K562 (cell line): ENCODE measurements around the gene DZIP3. TPM values are rescaled to one million over a fixed set of nuclear protein-coding genes. Genes with fewer than 3 reads are reported as not detected.

Experiments
- BRF1 ChIP-seq: IDR thresholded peaks from 3 replicates; pipeline ENCODE4 v1.6.1; 2011; ENCODE audit warnings: borderline replicate concordance, mild to moderate bottlenecking; ENCODE audit not compliant: insufficient read length; ENCODE audit errors: extremely low read depth
- CCAR2 ChIP-seq: fragments of 200-400 bp; formaldehyde crosslinking; IDR thresholded peaks from 2 replicates; pipeline ENCODE4 v1.6.1; 2017; ENCODE audit warnings: mild to moderate bottlenecking, low read depth, low read length
- GATAD2B ChIP-seq: fragments of 450-650 bp; IDR thresholded peaks from 2 replicates; pipeline ENCODE4 v1.6.1; 2017; ENCODE audit warnings: mild to moderate bottlenecking, borderline replicate concordance
- JUND ChIP-seq, 2 experiments: IDR thresholded peaks; 2 replicates in 1 of 2; 3 replicates in 1 of 2; pipeline ENCODE4 v1.6.1; 2011; ENCODE audit warnings: borderline replicate concordance in 2 of 2, low read depth in 2 of 2, low read length in 2 of 2, improper control_type of control experiment in 1 of 2, missing biosample characterization in 1 of 2, missing genetic modification characterization in 1 of 2, missing genetic modification reagents in 1 of 2
- SAFB ChIP-seq: fragments of 200-400 bp; formaldehyde crosslinking; IDR thresholded peaks from 2 replicates; pipeline ENCODE4 v1.6.1; 2017; ENCODE audit warnings: low read depth, low read length, borderline replicate concordance
- SREBF1 ChIP-seq: fragments of 150-350 bp; IDR thresholded peaks from 2 replicates; pipeline ENCODE4 v1.6.1; 2014; ENCODE audit warnings: antibody characterized with exemption, low read depth, low read length, borderline replicate concordance
- ZNF232 ChIP-seq: sonication (generic); formaldehyde crosslinking; IDR thresholded peaks from 2 replicates; pipeline ENCODE4 v1.8.0; 2022; ENCODE audit warnings: mild to moderate bottlenecking, missing genetic modification reagents
- polyA plus RNA-seq, 8 experiments: library from polyadenylated mRNA; depleted of rRNA in 4 of 8; stranded (reverse) in 5 of 8; unstranded in 3 of 8; fragments of >200 nt; fragmentation: Nextera tagmentation in 2 of 8; fragmentation: Illumina TruSeq in 1 of 8; extraction: Ambion mirVana in 2 of 8; extraction: Trizol in 1 of 8; gene quantifications; 2 replicates each; pipeline versions ENCODE4 v1.2.1 to v1.2.3, GENCODE V29; 2011 to 2014; ENCODE audit warnings: inconsistent platforms in 1 of 8, missing spikeins in 1 of 8
- total RNA-seq, 7 experiments: library from RNA; depleted of rRNA in 6 of 7; stranded (reverse); fragments of >200 nt in 6 of 7; fragmentation: Illumina TruSeq in 2 of 7; extraction: Trizol in 2 of 7; gene quantifications; 2 replicates each; pipeline versions ENCODE4 v1.2.1 to v1.2.3, GENCODE V29; 2011 to 2021; ENCODE audit warnings: low replicate concordance in 1 of 7
- TF ChIP-seq, protein P1 (sequence below): fragments of 200-600 bp; sonication (generic); IDR thresholded peaks from one replicate; pipeline ENCODE4 v1.6.1; 2012; ENCODE audit warnings: mild to moderate bottlenecking, low read depth, low read length, inconsistent platforms
- TF ChIP-seq, protein P2 (sequence below): fragments of 250-450 bp; sonication (Bioruptor Pico); IDR thresholded peaks from 2 replicates; pipeline ENCODE4 v1.5.0; 2021; ENCODE audit warnings: mild to moderate bottlenecking, moderate library complexity
- TF ChIP-seq, protein P3 (sequence below): sonication (generic); formaldehyde crosslinking; IDR thresholded peaks from 2 replicates; pipeline ENCODE4 v1.8.1; 2023; ENCODE audit warnings: mild to moderate bottlenecking, missing genetic modification reagents

Gene DZIP3
- total and polyA plus RNA-seq, 9 of the 15 experiments (the other 6 are each of a cell fraction or from before 2014, with no cell fraction given), result 3.5 to 9.7 (median 5.7) TPM

DNA sequence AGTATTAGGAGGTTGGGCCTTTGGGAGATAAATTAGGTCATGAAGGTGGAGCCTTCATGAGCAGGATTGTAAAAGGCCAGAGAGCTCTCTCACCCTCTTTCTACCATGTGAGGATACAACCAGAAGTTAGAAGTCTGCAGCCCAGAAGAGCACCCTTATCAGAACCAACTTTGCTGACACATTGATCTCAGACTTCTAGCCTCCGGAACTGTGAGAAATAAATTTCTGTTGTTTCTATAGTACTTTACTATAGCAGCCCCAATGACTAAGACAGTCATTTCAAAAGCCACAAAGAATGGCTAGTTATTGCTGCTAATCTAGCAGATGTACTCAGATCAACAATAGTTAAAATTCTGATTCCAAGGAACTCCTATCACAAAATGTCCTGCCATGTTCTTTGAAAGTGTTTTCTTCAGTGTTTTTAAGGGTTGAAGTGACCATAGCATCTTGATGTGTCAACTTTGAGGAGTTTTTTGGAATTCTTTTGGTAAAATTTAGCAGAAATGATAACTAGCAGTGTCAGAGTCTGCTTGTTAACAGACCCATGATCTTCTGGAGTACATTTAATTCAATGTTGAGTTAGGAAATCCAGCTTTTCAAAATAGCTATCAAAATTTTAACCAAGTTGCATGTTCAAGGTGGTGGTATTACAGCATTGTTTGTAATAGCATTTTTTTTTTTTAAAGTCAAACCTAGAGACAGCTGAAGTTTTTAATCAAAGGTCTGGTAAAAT is 10.3 kb downstream of the DZIP3 start (continued):
- TF ChIP-seq SREBF1, result no peak
- TF ChIP-seq, protein P1, sequence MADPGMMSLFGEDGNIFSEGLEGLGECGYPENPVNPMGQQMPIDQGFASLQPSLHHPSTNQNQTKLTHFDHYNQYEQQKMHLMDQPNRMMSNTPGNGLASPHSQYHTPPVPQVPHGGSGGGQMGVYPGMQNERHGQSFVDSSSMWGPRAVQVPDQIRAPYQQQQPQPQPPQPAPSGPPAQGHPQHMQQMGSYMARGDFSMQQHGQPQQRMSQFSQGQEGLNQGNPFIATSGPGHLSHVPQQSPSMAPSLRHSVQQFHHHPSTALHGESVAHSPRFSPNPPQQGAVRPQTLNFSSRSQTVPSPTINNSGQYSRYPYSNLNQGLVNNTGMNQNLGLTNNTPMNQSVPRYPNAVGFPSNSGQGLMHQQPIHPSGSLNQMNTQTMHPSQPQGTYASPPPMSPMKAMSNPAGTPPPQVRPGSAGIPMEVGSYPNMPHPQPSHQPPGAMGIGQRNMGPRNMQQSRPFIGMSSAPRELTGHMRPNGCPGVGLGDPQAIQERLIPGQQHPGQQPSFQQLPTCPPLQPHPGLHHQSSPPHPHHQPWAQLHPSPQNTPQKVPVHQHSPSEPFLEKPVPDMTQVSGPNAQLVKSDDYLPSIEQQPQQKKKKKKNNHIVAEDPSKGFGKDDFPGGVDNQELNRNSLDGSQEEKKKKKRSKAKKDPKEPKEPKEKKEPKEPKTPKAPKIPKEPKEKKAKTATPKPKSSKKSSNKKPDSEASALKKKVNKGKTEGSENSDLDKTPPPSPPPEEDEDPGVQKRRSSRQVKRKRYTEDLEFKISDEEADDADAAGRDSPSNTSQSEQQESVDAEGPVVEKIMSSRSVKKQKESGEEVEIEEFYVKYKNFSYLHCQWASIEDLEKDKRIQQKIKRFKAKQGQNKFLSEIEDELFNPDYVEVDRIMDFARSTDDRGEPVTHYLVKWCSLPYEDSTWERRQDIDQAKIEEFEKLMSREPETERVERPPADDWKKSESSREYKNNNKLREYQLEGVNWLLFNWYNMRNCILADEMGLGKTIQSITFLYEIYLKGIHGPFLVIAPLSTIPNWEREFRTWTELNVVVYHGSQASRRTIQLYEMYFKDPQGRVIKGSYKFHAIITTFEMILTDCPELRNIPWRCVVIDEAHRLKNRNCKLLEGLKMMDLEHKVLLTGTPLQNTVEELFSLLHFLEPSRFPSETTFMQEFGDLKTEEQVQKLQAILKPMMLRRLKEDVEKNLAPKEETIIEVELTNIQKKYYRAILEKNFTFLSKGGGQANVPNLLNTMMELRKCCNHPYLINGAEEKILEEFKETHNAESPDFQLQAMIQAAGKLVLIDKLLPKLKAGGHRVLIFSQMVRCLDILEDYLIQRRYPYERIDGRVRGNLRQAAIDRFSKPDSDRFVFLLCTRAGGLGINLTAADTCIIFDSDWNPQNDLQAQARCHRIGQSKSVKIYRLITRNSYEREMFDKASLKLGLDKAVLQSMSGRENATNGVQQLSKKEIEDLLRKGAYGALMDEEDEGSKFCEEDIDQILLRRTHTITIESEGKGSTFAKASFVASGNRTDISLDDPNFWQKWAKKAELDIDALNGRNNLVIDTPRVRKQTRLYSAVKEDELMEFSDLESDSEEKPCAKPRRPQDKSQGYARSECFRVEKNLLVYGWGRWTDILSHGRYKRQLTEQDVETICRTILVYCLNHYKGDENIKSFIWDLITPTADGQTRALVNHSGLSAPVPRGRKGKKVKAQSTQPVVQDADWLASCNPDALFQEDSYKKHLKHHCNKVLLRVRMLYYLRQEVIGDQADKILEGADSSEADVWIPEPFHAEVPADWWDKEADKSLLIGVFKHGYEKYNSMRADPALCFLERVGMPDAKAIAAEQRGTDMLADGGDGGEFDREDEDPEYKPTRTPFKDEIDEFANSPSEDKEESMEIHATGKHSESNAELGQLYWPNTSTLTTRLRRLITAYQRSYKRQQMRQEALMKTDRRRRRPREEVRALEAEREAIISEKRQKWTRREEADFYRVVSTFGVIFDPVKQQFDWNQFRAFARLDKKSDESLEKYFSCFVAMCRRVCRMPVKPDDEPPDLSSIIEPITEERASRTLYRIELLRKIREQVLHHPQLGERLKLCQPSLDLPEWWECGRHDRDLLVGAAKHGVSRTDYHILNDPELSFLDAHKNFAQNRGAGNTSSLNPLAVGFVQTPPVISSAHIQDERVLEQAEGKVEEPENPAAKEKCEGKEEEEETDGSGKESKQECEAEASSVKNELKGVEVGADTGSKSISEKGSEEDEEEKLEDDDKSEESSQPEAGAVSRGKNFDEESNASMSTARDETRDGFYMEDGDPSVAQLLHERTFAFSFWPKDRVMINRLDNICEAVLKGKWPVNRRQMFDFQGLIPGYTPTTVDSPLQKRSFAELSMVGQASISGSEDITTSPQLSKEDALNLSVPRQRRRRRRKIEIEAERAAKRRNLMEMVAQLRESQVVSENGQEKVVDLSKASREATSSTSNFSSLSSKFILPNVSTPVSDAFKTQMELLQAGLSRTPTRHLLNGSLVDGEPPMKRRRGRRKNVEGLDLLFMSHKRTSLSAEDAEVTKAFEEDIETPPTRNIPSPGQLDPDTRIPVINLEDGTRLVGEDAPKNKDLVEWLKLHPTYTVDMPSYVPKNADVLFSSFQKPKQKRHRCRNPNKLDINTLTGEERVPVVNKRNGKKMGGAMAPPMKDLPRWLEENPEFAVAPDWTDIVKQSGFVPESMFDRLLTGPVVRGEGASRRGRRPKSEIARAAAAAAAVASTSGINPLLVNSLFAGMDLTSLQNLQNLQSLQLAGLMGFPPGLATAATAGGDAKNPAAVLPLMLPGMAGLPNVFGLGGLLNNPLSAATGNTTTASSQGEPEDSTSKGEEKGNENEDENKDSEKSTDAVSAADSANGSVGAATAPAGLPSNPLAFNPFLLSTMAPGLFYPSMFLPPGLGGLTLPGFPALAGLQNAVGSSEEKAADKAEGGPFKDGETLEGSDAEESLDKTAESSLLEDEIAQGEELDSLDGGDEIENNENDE, result no peak
- TF ChIP-seq ZNF232 (CRISPR knock-in tag), result no peak
- no peak for TF ChIP-seq GATAD2B
- TF ChIP-seq, protein P2, sequence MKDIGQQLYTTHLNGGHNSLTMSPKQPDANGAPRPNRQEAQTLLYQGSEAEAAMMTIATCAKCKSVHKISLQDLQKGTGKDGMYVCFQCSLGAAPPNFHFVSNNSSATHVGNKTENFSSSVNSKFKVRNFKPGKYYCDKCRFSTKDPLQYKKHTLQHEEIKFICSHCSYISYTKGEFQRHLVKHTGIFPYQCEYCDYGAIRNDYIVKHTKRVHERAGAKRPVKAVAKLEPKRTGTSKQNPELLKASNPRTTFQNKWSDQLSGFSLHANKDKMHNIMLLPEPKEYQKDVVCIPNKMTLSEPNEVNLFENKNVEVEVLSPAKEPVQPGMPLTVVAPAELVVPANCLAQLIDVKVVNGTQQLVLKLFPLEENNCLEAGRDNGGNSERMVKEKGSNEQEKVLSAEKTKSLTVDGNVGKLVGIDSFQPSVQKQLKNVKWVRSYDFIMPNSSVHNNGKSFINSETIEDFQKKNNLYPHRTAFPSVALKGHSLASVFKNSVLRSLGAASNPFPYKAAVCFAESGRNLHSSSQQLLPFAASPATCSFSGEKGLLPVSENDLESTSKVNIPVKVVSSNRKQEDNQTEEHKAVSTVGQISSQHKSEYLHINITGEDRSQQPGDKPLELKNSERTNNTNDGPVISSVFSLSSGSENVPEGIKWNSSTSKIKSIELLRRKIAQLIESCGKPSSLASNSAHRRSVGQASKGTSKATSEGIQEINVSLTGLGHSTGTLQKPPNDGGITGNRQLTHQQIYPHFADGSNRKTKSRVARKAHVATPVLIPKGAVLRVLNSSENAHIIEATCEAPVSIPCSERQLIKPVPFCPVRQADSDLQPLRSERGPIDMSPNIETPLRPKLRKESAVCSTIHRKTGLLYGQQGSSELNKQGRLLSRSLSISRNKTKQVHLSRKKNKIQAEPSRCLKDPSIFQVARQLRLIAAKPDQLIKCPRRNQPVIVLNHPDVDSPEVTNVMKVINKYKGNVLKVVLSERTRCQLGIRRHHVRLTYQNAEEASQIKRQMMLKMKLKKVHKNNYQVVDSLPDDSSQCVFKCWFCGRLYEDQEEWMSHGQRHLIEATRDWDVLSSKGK (CRISPR knock-in tag), result no peak
- TF ChIP-seq JUND (IDR thresholded peaks at IDR 0.05; ENCODE audit: borderline replicate concordance, low read depth, low read length), result no peak
- peak; percentile 15; the same call in 1 of the 3 replicates for TF ChIP-seq JUND (tag; IDR thresholded peaks at IDR 0.05; ENCODE audit: borderline replicate concordance, low read depth, low read length)
- TF ChIP-seq, protein P3, sequence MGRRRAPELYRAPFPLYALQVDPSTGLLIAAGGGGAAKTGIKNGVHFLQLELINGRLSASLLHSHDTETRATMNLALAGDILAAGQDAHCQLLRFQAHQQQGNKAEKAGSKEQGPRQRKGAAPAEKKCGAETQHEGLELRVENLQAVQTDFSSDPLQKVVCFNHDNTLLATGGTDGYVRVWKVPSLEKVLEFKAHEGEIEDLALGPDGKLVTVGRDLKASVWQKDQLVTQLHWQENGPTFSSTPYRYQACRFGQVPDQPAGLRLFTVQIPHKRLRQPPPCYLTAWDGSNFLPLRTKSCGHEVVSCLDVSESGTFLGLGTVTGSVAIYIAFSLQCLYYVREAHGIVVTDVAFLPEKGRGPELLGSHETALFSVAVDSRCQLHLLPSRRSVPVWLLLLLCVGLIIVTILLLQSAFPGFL, result no peak
- TF ChIP-seq CCAR2, result no peak
- no peak for TF ChIP-seq SAFB
- TF ChIP-seq BRF1, result no peak
